Prostate gland (tissue), 2 donors: ENCODE data around the gene FGD5. TPM values are rescaled to one million over a fixed set of nuclear protein-coding genes. Genes with fewer than 3 reads are reported as not detected.

Experiments used
- DNase-seq: peaks from one replicate; pipeline ENCODE4 v3.0.0-alpha.2; 2019; ENCODE audit warnings: low spot score
- H3K27ac ChIP-seq, 2 donors: fragments of 200-600 bp; sonication (generic); 2 replicates each; pipeline ENCODE4 v1.5.1; 2017 to 2019
- H3K27me3 ChIP-seq: fragments of 200-600 bp; sonication (generic); replicated peaks from 2 replicates; pipeline ENCODE4 v1.5.1; 2019; ENCODE audit not compliant: insufficient read depth
- H3K36me3 ChIP-seq, 2 donors: fragments of 200-600 bp; sonication (generic); 1 replicate in 1 of 2; 2 replicates in 1 of 2; pipeline versions ENCODE4 v1.5.1 to v1.8.1; 2017 to 2019
- H3K4me1 ChIP-seq: fragments of 200-600 bp; sonication (generic); replicated peaks from 2 replicates; pipeline ENCODE4 v1.5.1; 2019
- H3K4me3 ChIP-seq, 2 donors: fragments of 200-600 bp; sonication (generic); 2 replicates each; pipeline ENCODE4 v1.5.1; 2017 to 2019
- H3K9me3 ChIP-seq: fragments of 200-600 bp; sonication (generic); 2 replicates; pipeline ENCODE4 v1.5.1; 2017
- POLR2A ChIP-seq: fragments of 450-650 bp; IDR thresholded peaks from one replicate; pipeline ENCODE4 v1.6.1; 2016; ENCODE audit warnings: antibody characterized with exemption, mild to moderate bottlenecking
- POLR2AphosphoS5 ChIP-seq: sonication (generic); formaldehyde crosslinking; IDR thresholded peaks from one replicate; pipeline ENCODE4 v1.6.1; 2017; ENCODE audit warnings: antibody characterized with exemption
- WGBS: methylation state at CpG from one replicate; pipeline ENCODE4 v1.1.5; 2018; 5-methylcytosine and 5-hydroxymethylcytosine counted together
- intact Hi-C: fragments of 100-400 bp; cut with DNase I; formaldehyde crosslinking; loops from one replicate; pipeline ENCODE4 v1.14.2; 2022
- total RNA-seq, 2 donors: library from RNA; depleted of rRNA; stranded (reverse); fragments of >200 nt; gene quantifications; one replicate each; pipeline ENCODE4 v1.1.0, GENCODE V29; 2016
- TF ChIP-seq, protein P1 (sequence below), 4 experiments: fragments of 200-600 bp in 2 of 4; fragments of 450-650 bp in 2 of 4; sonication (generic) in 2 of 4; IDR thresholded peaks; 1 replicate in 3 of 4; 2 replicates in 1 of 4; pipeline ENCODE4 v1.5.1; 2016 to 2019; ENCODE audit warnings: antibody characterized with exemption in 4 of 4, mild to moderate bottlenecking in 2 of 4, moderate library complexity in 2 of 4

The FGD5 gene
- total RNA-seq, 2 donors from 2014 or later = 4.5 to 15.8 TPM

DNA sequence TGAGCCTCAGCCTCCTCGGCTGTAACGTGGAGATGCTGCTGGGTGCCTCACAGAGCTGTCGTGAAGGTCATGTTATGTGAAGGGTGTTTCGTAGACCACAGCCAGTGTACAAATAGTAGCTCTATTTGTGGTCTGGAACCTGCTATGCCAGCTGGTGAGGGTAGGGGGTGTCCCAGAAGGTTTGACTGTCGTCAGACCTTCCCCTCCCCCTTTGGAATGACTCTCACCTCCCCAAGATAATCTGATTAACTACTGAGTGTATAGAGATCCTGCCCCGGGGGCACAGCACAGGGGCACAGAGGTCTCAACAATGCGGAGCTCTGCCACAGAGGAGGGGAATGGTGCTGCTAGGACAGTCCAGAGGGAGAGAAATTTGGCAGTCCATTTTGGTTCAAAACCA is 20.5 kb downstream of the FGD5 start:
- Histone ChIP-seq H3K9me3 (no peaks in the 10 kb centered on the region), H3K4me1 (no peaks in the 10 kb centered on the region), H3K27me3 (no peaks in the 10 kb centered on the region), H3K27ac (no peak overlapping the region), H3K36me3 (no peaks in the 10 kb centered on the region), H3K4me3 (no peak overlapping the region)
- DNase-seq = no peak
- intact Hi-C loops = no loop called here
- 75% methylated on average over 7 of the region's 7 CpGs for WGBS
- TF ChIP-seq POLR2A (no peak), POLR2AphosphoS5 (no peak)
- TF ChIP-seq, protein P1, sequence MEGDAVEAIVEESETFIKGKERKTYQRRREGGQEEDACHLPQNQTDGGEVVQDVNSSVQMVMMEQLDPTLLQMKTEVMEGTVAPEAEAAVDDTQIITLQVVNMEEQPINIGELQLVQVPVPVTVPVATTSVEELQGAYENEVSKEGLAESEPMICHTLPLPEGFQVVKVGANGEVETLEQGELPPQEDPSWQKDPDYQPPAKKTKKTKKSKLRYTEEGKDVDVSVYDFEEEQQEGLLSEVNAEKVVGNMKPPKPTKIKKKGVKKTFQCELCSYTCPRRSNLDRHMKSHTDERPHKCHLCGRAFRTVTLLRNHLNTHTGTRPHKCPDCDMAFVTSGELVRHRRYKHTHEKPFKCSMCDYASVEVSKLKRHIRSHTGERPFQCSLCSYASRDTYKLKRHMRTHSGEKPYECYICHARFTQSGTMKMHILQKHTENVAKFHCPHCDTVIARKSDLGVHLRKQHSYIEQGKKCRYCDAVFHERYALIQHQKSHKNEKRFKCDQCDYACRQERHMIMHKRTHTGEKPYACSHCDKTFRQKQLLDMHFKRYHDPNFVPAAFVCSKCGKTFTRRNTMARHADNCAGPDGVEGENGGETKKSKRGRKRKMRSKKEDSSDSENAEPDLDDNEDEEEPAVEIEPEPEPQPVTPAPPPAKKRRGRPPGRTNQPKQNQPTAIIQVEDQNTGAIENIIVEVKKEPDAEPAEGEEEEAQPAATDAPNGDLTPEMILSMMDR (IDR thresholded peaks at IDR 0.05) = no peak

DNA sequence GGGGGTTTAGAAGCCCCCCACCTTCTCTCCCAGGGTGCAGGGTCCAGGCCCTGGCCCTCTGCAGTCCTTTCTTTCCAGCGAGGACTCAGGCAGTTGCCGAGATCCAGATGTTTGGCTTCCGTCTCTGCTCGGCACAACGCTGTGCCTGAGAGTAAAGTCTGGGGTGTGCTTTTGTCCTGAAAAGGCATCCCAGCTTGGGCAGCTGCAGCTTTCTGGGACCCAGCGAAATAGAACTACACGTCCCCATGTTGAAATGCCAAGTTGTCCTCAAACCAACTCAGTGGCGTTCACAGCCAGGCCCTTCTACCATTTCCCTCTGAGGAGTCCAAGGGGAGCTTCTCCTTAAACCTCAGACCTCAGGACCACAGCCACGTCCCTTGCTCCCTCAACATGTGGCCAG is 23.1 kb downstream of the FGD5 start:
- no peaks in the 10 kb centered on the region for H3K36me3 ChIP-seq
- no peak for DNase-seq
- H3K4me1 ChIP-seq = no peaks in the 10 kb centered on the region
- H3K9me3 ChIP-seq = no peaks in the 10 kb centered on the region
- H3K4me3 ChIP-seq = no peak overlapping the region
- TF ChIP-seq POLR2AphosphoS5 (no peak), POLR2A (no peak)
- TF ChIP-seq, protein P1 (IDR thresholded peaks at IDR 0.05) = no peak
- intact Hi-C loops = no loop called here
- H3K27me3 ChIP-seq = no peaks in the 10 kb centered on the region
- no peak overlapping the region for H3K27ac ChIP-seq
- 66% methylated on average over 9 of the region's 9 CpGs for WGBS

- TF ChIP-seq, protein P1 (IDR thresholded peaks at IDR 0.05) = no peak
- TF ChIP-seq POLR2A = no peak
- TF ChIP-seq POLR2AphosphoS5 = no peak
- DNase-seq = no peak
- Histone ChIP-seq H3K27me3 (no peaks in the 10 kb centered on the region), H3K9me3 (no peaks in the 10 kb centered on the region), H3K27ac (no peak overlapping the region), H3K4me3 (no peak overlapping the region), H3K36me3 (no peaks in the 10 kb centered on the region), H3K4me1 (no peaks in the 10 kb centered on the region)
- WGBS = 91% methylated on average over 3 of the region's 3 CpGs
- intact Hi-C loops = no loop called here
Measured at GRCh38 chr3:14842277-14842676, 23.5 kb downstream of the FGD5 start.

DNA sequence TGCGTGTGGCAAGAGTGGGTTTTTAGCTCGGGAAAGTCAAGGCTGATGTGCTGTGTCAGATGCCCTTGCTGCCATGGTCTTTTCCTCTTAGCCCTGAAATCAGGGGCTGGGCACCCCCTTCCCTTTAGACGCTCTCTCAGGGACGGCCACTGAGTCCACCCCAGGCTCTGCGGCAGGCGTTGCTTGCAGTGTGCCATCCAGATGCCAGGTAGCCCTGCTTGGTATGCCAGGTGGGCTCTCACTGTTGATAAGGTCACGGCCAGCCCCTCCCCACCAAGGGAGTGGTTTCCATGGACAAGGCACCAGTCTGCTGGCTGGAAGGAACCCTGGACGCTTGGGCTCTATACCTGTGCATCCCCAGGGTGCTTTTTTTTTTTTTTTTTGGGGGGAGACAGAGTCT is 24.6 kb downstream of the FGD5 start:
- no peak for DNase-seq
- WGBS = 94% methylated on average over 8 of the region's 8 CpGs
- TF ChIP-seq, protein P1 (IDR thresholded peaks at IDR 0.05) = no peak
- TF ChIP-seq POLR2AphosphoS5 (no peak), POLR2A (no peak)
- no peaks in the 10 kb centered on the region for H3K36me3 ChIP-seq
- intact Hi-C loops = no loop called here
- no peaks in the 10 kb centered on the region for H3K27me3 ChIP-seq
- no peak overlapping the region for H3K4me3 ChIP-seq
- no peaks in the 10 kb centered on the region for H3K9me3 ChIP-seq
- H3K27ac ChIP-seq = no peak overlapping the region
- no peaks in the 10 kb centered on the region for H3K4me1 ChIP-seq

- Histone ChIP-seq H3K9me3 (no peaks in the 10 kb centered on the region), H3K4me1 (no peaks in the 10 kb centered on the region), H3K27me3 (no peaks in the 10 kb centered on the region), H3K36me3 (no peaks in the 10 kb centered on the region), H3K27ac (no peak overlapping the region), H3K4me3 (no peak overlapping the region)
- WGBS = 76% methylated on average over 7 of the region's 7 CpGs
- TF ChIP-seq POLR2AphosphoS5 (no peak), POLR2A (no peak)
- TF ChIP-seq, protein P1 (IDR thresholded peaks at IDR 0.05) = no peak
- intact Hi-C loops = no loop called here
- no peak for DNase-seq
Measured at GRCh38 chr3:14844386-14845170, 25.8 kb downstream of the FGD5 start.
